ENCODE measurements around the gene IL25. TPM values are rescaled to one million over a fixed set of nuclear protein-coding genes. Genes with fewer than 3 reads are reported as not detected.
"Not testable (repeated sequence)": the region's sequence is repeated elsewhere in the genome, so short reads cannot be mapped to it uniquely, and the experiment has no call there.

The IL25 gene
- total and polyA plus RNA-seq, 5 donors from 2014 or later: not detected

DNA sequence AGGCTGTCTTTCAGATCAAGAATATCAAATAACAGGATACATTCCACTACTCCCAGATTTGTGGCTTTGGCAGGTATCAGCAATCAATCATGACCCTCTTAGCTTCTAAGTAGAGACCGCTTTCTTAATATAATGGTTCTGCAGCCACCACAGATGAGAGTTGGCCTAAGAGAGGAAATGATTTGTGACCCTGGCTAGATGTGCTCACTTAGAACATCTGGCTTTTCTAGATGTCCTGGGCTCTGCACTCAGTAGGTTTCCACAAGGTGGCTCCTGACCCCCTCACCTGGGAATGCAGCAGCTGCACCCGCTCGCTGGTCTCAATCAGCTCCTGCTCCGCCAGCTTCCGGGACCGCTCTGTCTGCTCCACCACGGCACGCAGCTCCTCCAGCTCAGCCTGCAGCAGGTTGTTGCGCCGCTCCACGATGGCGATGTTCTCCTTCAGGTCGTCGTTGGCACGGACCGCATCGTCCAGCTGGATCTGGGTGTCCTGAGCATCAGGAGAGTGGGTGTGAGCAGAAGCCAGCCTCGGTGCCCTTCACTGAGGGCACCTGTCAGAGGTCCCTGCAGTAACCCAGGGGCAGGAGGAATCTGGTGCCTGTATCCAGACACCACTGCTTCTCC lies 13.1 kb downstream of the IL25 start:
- no peak overlapping the region for H3K4me3 ChIP-seq (ENCODE audit: low read depth, low read length)
- peaks cover 0 to 2% (median 0%) of the 10 kb centered on the region in 7 donors for H3K9me3 Mint-ChIP-seq
- no peaks in the 10 kb centered on the region for H3K27me3 ChIP-seq (ENCODE audit: control insufficient read depth, insufficient read depth, low read length)
- no peak for DNase-seq
- no peaks in the 10 kb centered on the region for H3K4me1 Mint-ChIP-seq
- no peak overlapping the region for H3K4me3 Mint-ChIP-seq
- H3K36me3 ChIP-seq (ENCODE audit: control insufficient read depth, insufficient read depth, low read length): no peaks in the 10 kb centered on the region
- peaks cover 4% of the 10 kb centered on the region for H3K27me3 Mint-ChIP-seq
- no peaks in the 10 kb centered on the region for H3K36me3 Mint-ChIP-seq
- ATAC-seq (ENCODE audit: low read depth in 2 of 2): no peak
- no peaks in the 10 kb centered on the region for H3K9me3 ChIP-seq (ENCODE audit: control insufficient read depth in 2 of 2, low read length in 2 of 2)
- no peaks in the 10 kb centered on the region for H3K4me1 ChIP-seq (ENCODE audit: control insufficient read depth, insufficient read depth, low read length, poor library complexity, severe bottlenecking)
- H3K27ac ChIP-seq (ENCODE audit: insufficient read depth, low read length, poor library complexity, severe bottlenecking): no peak overlapping the region
- no peak overlapping the region for H3K27ac Mint-ChIP-seq

DNA sequence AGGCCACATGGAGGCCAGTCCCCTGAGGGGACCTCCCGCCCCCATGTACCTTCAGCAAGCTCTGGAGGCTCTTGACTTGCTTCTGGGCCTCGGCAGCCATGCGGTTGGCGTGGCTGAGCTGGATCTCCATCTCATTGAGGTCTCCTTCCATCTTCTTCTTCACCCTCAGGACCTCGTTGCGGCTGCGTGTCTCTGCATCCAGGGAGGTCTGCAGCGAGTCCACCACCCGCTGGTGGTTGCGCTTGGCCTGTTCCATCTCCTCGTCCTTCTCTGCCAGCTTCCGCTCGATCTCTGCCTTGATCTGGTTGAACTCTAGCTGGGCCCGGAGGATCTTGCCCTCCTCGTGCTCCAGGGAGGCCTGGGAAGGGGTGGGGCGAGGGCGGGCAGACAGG lies 13.7 kb downstream of the IL25 start:
- H3K27me3 ChIP-seq (ENCODE audit: control insufficient read depth, insufficient read depth, low read length); H3K36me3 ChIP-seq (ENCODE audit: control insufficient read depth, insufficient read depth, low read length); DNase-seq; H3K4me3 Mint-ChIP-seq; H3K4me1 Mint-ChIP-seq; H3K9me3 ChIP-seq (ENCODE audit: control insufficient read depth in 2 of 2, low read length in 2 of 2); H3K4me3 ChIP-seq (ENCODE audit: low read depth, low read length); H3K27ac Mint-ChIP-seq; H3K27ac ChIP-seq (ENCODE audit: insufficient read depth, low read length, poor library complexity, severe bottlenecking); H3K27me3 Mint-ChIP-seq; H3K4me1 ChIP-seq (ENCODE audit: control insufficient read depth, insufficient read depth, low read length, poor library complexity, severe bottlenecking); ATAC-seq (ENCODE audit: low read depth in 2 of 2); H3K9me3 Mint-ChIP-seq; H3K36me3 Mint-ChIP-seq: not testable (repeated sequence)

GRCh38 chr14:23386999-23387398 lies 14.4 kb downstream of the IL25 start:
- Histone ChIP-seq H3K27me3 (ENCODE audit: control insufficient read depth, insufficient read depth, low read length) (no peaks in the 10 kb centered on the region), H3K4me1 (ENCODE audit: control insufficient read depth, insufficient read depth, low read length, poor library complexity, severe bottlenecking) (no peaks in the 10 kb centered on the region), H3K36me3 (ENCODE audit: control insufficient read depth, insufficient read depth, low read length) (no peaks in the 10 kb centered on the region), H3K4me3 (ENCODE audit: low read depth, low read length) (no peak overlapping the region), H3K27ac (ENCODE audit: insufficient read depth, low read length, poor library complexity, severe bottlenecking) (no peak overlapping the region), H3K9me3 (ENCODE audit: control insufficient read depth in 2 of 2, low read length in 2 of 2) (no peaks in the 10 kb centered on the region)
- DNase-seq: no peak
- H3K27ac Mint-ChIP-seq: no peak overlapping the region
- H3K36me3 Mint-ChIP-seq: no peaks in the 10 kb centered on the region
- peaks cover 0 to 2% (median 0%) of the 10 kb centered on the region in 7 donors for H3K9me3 Mint-ChIP-seq
- H3K4me3 Mint-ChIP-seq: no peak overlapping the region
- peaks cover 4% of the 10 kb centered on the region for H3K27me3 Mint-ChIP-seq
- ATAC-seq (ENCODE audit: low read depth in 2 of 2): no peak
- no peaks in the 10 kb centered on the region for H3K4me1 Mint-ChIP-seq

DNA sequence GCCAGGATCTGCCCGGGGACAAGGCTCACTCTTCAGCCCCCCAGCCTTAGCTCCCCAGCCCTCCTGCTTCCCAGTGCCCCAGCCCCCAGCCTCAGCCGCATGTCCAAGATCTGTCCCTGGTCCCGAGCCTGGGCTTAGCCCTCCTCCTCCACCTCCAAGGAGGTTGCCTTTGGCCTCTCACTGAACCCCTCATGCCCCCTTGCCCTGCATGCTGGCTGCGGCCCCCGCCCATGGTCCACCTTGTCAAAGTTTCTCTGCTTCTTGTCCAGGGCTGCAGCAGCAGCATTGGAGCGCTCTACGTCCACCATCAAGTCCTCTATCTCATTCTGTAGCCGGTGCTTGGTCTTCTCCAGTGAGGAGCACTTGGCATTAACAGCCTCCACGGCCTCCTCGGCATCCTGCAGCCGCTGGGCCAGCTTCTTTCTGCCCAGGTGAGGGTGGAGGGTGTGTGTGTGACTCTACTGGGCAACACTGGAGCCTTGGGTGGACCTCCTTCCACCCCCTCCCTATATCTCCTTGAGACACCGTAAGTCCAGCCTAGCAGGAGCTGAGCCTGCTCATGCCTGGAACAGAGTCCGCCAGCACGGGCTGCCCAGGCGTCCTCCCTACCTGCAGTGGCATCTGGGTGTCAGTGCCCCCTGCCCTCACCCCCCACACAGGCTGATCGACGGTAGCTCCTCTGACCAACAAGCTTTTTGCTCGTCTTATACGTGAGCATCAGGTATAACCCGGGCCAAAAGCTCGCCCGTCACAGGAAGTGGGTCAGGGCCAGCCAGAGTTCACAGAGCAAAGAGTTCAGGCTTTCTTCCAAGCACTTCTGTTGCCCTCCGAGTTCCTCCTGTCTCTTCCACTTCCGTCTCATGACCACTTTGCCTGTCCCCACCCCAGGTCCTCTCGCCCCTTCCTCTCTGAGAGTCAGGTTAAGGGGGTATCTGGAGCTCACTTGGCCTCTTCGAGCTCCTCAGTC lies 15.6 kb downstream of the IL25 start:
- Histone ChIP-seq H3K27ac (ENCODE audit: insufficient read depth, low read length, poor library complexity, severe bottlenecking) (no peak overlapping the region), H3K4me1 (ENCODE audit: control insufficient read depth, insufficient read depth, low read length, poor library complexity, severe bottlenecking) (no peaks in the 10 kb centered on the region), H3K9me3 (ENCODE audit: control insufficient read depth in 2 of 2, low read length in 2 of 2) (no peaks in the 10 kb centered on the region), H3K36me3 (ENCODE audit: control insufficient read depth, insufficient read depth, low read length) (no peaks in the 10 kb centered on the region), H3K27me3 (ENCODE audit: control insufficient read depth, insufficient read depth, low read length) (no peaks in the 10 kb centered on the region), H3K4me3 (ENCODE audit: low read depth, low read length) (no peak overlapping the region)
- ATAC-seq (ENCODE audit: low read depth in 2 of 2) (no peak), DNase-seq (no peak)
- no peaks in the 10 kb centered on the region for H3K36me3 Mint-ChIP-seq
- no peaks in the 10 kb centered on the region for H3K4me1 Mint-ChIP-seq
- H3K4me3 Mint-ChIP-seq: no peak overlapping the region
- no peak overlapping the region for H3K27ac Mint-ChIP-seq
- H3K9me3 Mint-ChIP-seq: peaks cover 0 to 2% (median 0%) of the 10 kb centered on the region in 7 donors
- peaks cover 4% of the 10 kb centered on the region for H3K27me3 Mint-ChIP-seq

DNA sequence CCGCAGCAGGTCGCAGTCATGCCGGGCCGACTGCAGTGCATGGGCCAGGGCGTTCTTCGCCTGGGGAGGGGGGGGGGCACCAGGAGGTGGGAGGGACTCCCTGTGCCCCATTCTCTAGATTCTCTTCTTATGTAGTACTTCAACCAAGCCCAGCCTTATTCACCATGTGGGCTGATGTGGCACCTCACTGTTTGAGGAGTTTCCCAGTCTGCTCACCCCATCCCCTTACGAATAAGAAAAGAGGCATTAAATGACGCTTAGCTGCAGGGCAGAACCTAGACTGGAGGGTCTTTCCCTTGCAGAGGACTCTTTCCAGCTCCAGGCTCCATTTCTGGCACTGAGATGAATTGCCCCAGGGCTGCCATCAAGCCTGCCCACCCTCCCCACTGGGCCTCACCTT lies 16.4 kb downstream of the IL25 start:
- Histone ChIP-seq H3K27ac (ENCODE audit: insufficient read depth, low read length, poor library complexity, severe bottlenecking) (no peak overlapping the region), H3K9me3 (ENCODE audit: control insufficient read depth in 2 of 2, low read length in 2 of 2) (no peaks in the 10 kb centered on the region), H3K36me3 (ENCODE audit: control insufficient read depth, insufficient read depth, low read length) (no peaks in the 10 kb centered on the region), H3K27me3 (ENCODE audit: control insufficient read depth, insufficient read depth, low read length) (no peaks in the 10 kb centered on the region), H3K4me1 (ENCODE audit: control insufficient read depth, insufficient read depth, low read length, poor library complexity, severe bottlenecking) (no peaks in the 10 kb centered on the region), H3K4me3 (ENCODE audit: low read depth, low read length) (no peak overlapping the region)
- Mint-ChIP-seq H3K4me1 (no peaks in the 10 kb centered on the region), H3K36me3 (no peaks in the 10 kb centered on the region), H3K9me3 (peaks cover 0 to 2% (median 0%) of the 10 kb centered on the region in 7 donors), H3K27ac (no peak overlapping the region), H3K4me3 (no peak overlapping the region), H3K27me3 (peaks cover 4% of the 10 kb centered on the region)
- DNase-seq (no peak), ATAC-seq (ENCODE audit: low read depth in 2 of 2) (no peak)

GRCh38 chr14:23389396-23389795 lies 16.8 kb downstream of the IL25 start:
- Histone ChIP-seq H3K27ac (ENCODE audit: insufficient read depth, low read length, poor library complexity, severe bottlenecking) (no peak overlapping the region), H3K36me3 (ENCODE audit: control insufficient read depth, insufficient read depth, low read length) (no peaks in the 10 kb centered on the region), H3K27me3 (ENCODE audit: control insufficient read depth, insufficient read depth, low read length) (no peaks in the 10 kb centered on the region), H3K4me3 (ENCODE audit: low read depth, low read length) (no peak overlapping the region), H3K4me1 (ENCODE audit: control insufficient read depth, insufficient read depth, low read length, poor library complexity, severe bottlenecking) (no peaks in the 10 kb centered on the region), H3K9me3 (ENCODE audit: control insufficient read depth in 2 of 2, low read length in 2 of 2) (no peaks in the 10 kb centered on the region)
- DNase-seq: no peak
- Mint-ChIP-seq H3K27me3 (peaks cover 4% of the 10 kb centered on the region), H3K4me1 (no peaks in the 10 kb centered on the region), H3K9me3 (peaks cover 0 to 2% (median 0%) of the 10 kb centered on the region in 7 donors), H3K27ac (no peak overlapping the region), H3K4me3 (no peak overlapping the region), H3K36me3 (no peaks in the 10 kb centered on the region)
- ATAC-seq (ENCODE audit: low read depth in 2 of 2): no peak

GRCh38 chr14:23389871-23390270 lies 17.3 kb downstream of the IL25 start:
- H3K4me1 Mint-ChIP-seq; H3K27me3 ChIP-seq (ENCODE audit: control insufficient read depth, insufficient read depth, low read length); H3K4me3 Mint-ChIP-seq; ATAC-seq (ENCODE audit: low read depth in 2 of 2); H3K9me3 ChIP-seq (ENCODE audit: control insufficient read depth in 2 of 2, low read length in 2 of 2); H3K36me3 Mint-ChIP-seq; H3K27ac Mint-ChIP-seq; H3K27me3 Mint-ChIP-seq; DNase-seq; H3K9me3 Mint-ChIP-seq; H3K27ac ChIP-seq (ENCODE audit: insufficient read depth, low read length, poor library complexity, severe bottlenecking); H3K4me3 ChIP-seq (ENCODE audit: low read depth, low read length); H3K4me1 ChIP-seq (ENCODE audit: control insufficient read depth, insufficient read depth, low read length, poor library complexity, severe bottlenecking); H3K36me3 ChIP-seq (ENCODE audit: control insufficient read depth, insufficient read depth, low read length): not testable (repeated sequence)

All from CD4-positive, CD25-positive, alpha-beta regulatory T cell (primary cell).